GM19023 (cell line): ENCODE results near the gene DIP2A.
"Not testable (repeated sequence)": the region's sequence is repeated elsewhere in the genome, so short reads cannot be mapped to it uniquely, and the experiment has no call there.

ENCODE experiments used
- ATAC-seq: cut with Tn5 transposase; IDR thresholded peaks from one replicate; pipeline ENCODE4 v1.9.1; 2021; ENCODE audit warnings: mild to moderate bottlenecking, moderate library complexity; ENCODE audit not compliant: unreplicated experiment

The DIP2A gene

GRCh38 chr21:46572850-46573249 lies 114.2 kb downstream of the DIP2A start:
- ATAC-seq: no peak

DNA sequence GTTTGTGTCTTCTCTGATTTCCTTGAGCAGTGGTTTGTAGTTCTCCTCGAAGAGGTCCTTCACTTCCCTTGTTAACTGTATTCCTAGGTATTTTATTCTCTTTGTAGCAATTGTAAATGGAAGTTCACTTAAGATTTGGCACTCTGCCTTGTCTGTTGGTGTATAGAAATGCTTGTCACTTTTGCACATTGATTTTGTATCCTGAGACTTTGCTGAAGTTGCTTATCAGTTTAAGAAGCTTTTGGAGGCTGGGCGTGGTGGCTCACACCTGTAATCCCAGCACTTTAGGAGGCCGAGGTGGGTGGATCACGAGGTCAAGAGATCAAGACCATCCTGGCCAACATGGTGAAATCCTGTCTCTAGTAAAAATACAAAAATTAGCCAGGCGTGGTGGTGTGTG lies 119.1 kb downstream of the DIP2A start:
- not testable (repeated sequence) for ATAC-seq

DNA sequence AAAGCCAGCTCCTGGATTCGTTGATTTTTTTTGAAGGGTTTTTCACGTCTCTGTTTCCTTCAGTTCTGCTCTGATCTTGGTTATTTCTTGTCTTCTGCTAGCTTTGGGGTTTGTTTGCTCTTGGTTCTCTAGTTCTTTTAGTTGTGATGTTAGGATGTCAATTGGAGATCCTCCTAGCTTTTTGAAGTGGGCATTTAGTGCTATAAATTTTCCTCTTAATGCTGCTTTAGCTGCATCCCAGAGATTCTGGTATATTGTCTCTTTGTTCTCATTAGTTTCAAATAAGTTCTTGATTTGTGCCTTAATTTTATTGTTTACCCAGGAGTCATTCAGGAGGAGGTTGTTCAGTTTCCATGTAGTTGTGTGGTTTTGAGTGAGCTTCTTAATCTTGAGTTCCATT lies 120.7 kb downstream of the DIP2A start:
- ATAC-seq: not testable (repeated sequence)

GRCh38 chr21:46581780-46582307 lies 123.2 kb downstream of the DIP2A start:
- ATAC-seq: no peak

- no peak for ATAC-seq
Measured at GRCh38 chr21:46585191-46585953, 126.7 kb downstream of the DIP2A start.

- ATAC-seq: no peak
Measured at GRCh38 chr21:46594276-46594675, 135.6 kb downstream of the DIP2A start.

DNA sequence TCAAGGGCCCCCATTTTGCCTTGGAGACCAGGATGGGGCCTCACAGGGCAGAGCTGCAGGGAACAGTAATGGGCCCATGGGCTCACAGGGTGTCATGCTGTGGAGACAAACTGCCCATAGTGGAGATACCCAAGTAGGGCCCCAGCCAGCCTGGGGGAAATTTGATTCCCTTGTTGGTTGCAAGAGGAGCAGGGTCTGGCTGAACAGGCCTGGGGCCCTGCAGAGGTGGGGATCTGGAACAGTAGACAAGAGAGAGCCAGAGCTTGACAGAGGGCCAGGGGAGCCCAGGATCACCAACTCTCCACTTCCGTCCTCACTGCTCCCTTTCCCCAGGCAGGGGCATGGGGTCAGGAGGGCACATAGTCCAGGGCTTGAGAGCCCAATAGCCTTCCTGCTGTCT lies 137.5 kb downstream of the DIP2A start:
- ATAC-seq: no peak

DNA sequence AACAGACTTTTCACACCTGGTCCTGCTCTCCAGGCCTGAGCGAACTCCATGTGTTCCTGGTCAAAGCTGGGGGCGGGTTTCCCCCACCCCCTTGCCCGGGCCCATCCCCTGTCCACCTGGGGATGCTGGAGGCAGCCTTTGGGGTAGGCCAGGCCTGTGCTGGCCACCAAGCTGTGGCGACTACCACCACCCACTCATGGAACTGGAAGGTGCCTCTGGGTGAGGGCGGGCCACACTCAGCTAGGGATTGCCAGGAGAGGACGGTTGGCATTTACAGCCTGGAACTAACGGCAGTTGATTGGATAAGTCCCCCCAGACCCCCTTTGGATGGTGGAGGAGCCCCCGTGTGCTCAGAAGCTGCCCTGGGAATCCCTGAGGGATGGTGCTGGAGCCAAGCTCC lies 138.3 kb downstream of the DIP2A start:
- no peak for ATAC-seq

DNA sequence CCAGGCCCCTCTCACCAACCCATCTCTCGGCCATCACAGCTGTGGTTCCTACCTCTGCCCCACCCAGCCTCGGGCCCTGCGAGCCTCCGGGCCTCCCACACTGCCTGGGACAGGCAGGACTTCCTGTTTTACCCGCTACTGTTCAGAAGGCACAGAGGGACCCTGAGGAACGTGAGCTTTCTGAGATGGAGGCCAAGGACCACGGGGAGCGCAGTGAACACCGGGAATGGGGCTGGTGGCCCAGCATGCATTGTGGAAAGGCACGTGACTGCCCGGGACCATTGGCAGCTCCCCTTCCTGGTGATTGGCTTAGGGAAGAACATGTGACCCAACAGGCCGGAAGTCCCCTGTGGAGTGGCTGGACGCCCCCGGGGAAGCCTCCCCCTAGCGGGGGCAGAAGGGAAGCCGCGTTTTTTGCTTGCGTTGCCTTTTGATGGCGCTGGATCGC lies 139.2 kb downstream of the DIP2A start:
- no peak for ATAC-seq

GRCh38 chr21:46598581-46599572 lies 140.2 kb downstream of the DIP2A start:
- no peak for ATAC-seq

GRCh38 chr21:46600305-46600704 lies 141.6 kb downstream of the DIP2A start:
- no peak for ATAC-seq

DNA sequence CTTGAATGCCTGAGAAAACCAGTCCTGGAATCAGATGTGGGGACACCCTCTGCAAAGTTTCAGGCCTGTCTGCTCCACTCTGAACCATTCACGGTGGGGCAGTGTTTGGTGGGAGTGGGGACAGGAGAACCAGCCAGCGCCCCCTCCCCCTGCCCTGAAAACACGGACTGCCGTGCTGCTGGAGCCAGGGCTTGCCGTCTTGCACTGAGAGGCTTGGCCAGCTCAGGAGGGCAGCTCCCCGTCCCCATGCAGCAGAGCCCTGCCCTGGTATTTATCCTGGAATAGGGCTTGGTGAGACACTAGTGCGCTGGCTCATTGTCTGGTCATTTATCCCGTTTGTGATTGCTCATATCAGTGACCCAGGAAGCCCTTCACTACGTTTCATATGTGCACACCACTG lies 142.3 kb downstream of the DIP2A start:
- ATAC-seq: no peak

DNA sequence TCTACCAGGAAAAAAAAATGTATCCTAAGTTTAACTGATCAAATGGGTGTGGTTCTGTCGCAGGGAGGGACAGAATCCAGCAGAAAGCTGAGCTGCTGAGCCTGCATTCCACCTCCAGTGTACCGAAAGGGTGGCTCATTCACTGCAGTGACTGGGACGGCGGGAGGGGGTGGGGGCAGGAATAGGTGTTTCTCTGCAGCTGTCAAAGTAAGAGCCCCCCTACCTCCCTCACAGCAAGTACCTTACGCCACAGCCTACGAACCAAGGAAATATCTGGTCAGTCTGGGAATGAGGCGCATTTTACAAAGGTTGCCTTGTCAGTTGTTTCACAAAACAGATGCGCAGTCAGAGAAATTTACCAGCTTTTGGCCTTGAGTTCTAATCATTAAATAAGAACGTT lies 144.5 kb downstream of the DIP2A start:
- no peak for ATAC-seq

DNA sequence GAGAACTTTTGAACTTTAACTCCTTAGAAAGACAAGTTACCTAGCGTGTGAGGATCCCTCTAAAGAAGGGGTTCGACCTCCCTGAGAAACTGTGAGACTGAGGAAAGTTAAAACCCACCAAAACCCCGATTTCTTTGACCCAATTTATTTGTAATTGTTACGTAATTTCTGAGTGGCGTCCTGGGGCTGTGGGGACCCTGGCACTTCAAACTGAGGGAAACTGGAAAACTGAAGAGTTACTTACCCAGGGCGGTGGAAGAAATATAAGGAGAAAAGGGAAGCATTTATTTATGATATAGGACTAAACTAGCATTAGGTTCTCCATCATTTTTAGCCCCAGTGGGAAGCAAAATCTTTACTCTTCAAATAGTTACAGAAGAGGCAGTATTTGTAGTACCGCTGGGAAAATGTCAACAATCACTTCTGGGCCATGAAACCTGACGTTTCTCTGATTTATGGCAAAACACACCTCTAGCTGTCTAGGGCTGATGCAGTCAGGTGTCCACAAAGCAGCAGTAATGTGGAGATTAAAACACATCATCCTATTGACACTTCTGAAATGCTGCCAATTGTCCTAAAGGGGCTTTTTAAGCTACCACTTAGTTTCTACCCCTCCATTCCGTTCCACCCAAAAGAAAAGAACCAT lies 145.8 kb downstream of the DIP2A start:
- ATAC-seq: no peak

DNA sequence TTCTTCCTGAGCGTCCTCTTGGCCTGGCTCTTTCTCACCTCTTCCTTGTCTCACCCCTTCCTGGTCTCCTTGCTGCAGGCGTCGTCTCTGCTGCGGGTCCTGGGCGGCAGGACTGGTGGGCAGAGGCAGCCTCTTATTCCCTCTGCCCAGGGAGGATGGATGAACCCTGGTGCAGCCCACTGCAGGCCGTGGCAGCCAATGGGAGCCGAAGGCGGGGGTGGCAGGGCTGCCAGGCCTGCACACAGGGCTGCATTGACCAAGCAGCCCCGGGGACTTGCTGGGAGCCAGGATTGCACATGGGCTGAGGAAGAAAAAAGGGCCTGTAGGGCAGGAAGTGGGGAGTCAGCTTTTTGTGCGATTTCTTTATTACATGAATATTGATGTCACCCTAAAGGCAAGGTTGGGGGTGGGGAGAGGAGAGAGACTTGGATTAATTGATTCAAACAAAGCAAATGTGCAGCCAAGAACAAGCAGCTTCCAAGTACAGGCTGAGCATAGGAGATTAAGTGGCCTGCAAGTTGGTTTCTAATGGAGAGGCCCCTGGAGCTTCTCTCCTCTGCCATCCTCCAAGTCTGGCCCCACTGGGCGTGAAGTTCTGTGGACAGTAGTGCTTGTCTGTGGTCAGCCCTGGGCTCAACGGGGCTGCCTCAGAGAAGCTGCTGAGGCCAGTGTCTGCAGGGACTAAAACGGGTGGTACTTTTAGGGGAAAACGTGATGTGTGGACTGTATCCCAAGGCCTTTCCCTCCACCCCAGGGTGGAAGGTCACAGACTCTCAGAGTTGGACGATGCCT lies 146.5 kb downstream of the DIP2A start, which contains the start of gene S100B:
Gene S100B, minus strand, starts transcription at position 108 of the 792 bp plus-strand sequence. CDS start 2,667 bp downstream, outside the sequence.
- no peak for ATAC-seq

- ATAC-seq: no peak
Measured at GRCh38 chr21:46605767-46606426, 147.2 kb downstream of the DIP2A start.

DNA sequence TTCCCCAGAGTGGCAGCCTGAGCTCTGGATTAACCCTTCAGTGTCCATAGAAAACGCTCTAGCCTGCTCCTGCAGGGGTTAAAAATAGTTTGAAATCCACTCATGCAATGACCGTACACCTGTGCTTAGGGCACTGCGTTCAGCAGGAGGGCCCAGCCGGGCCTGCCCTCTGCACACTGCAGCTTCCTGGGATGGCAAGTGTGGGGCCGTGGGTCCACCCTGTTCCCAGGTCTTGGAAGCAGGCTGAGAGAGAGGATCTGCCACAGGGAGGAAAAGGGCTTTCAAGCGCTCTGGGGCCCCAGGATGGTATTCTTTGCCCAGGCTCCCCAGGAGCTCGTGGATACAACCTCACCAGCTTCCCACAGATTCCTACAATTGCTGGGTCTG lies 147.7 kb downstream of the DIP2A start:
- ATAC-seq: no peak

DNA sequence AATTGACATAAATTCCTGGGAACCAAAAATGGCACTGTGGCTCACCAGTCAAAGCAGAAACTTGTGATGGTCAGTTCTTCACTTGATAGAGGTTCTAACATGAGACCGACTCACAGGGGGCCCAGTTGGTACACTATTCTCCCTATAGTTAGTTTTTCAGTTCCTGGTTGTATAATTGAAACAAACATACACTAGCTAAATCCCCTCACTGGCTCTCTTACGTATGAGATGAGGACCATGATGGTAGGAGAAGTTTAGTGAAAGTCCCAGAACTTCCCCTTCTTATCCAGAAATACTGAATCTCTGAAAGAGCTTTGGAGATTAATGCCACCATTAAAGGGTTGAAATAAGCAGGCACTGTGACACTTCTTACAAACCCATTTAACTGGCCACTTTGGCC lies 148.9 kb downstream of the DIP2A start:
- no peak for ATAC-seq

- ATAC-seq: no peak
Measured at GRCh38 chr21:46608672-46609111, 150.0 kb downstream of the DIP2A start.
